Measurements from ENCODE around the gene PHLDA2.

- TF ChIP-seq PBX3 (IDR thresholded peaks at IDR 0.05) (no peak), CTCF (IDR thresholded peaks at IDR 0.05) (no peak), POLR2A (IDR thresholded peaks at IDR 0.05; ENCODE audit: low read length) (no peak), MYC (IDR thresholded peaks at IDR 0.05; ENCODE audit: borderline replicate concordance, low read length) (no peak), RAD21 (conservative IDR thresholded peaks at IDR 0.05 in 1 of 2, IDR thresholded peaks at IDR 0.05 in 1 of 2) (no peak), POLR2AphosphoS2 (conservative IDR thresholded peaks at IDR 0.05; ENCODE audit: low read length) (no peak), CEBPB (IDR thresholded peaks at IDR 0.05) (no peak), RFX5 (IDR thresholded peaks at IDR 0.05) (no peak), JUN (IDR thresholded peaks at IDR 0.05) (no peak), ELK1 (IDR thresholded peaks at IDR 0.05; ENCODE audit: low read depth, low read length) (no peak), CHD2 (IDR thresholded peaks at IDR 0.05; ENCODE audit: low read length, partially characterized antibody) (no peak), NPAS2 (CRISPR knock-in tag; IDR thresholded peaks at IDR 0.05; ENCODE audit: borderline replicate concordance) (no peak), RNF2 (IDR thresholded peaks at IDR 0.05; ENCODE audit: borderline replicate concordance, low read depth) (no peak), SREBF2 (IDR thresholded peaks at IDR 0.05) (no peak)
Observed at GRCh38 chr11:2914455-2915195, 14.6 kb downstream of the PHLDA2 start.

Data from A549 (cell line).